VCaP (cell line): Measurements from ENCODE around the gene CRNKL1.
A peak's percentile ranks its signal among the peaks of the same experiment; 100 is the strongest.

ENCODE experiments used
- H3K27ac ChIP-seq: fragments of 450-650 bp; 2 replicates; pipeline ENCODE4 v1.5.1; 2017
- CTCF ChIP-seq: fragments of 450-650 bp; conservative IDR thresholded peaks from 2 replicates; pipeline ENCODE4 v1.5.1; 2017; ENCODE audit warnings: mild to moderate bottlenecking, moderate library complexity

Gene CRNKL1

DNA sequence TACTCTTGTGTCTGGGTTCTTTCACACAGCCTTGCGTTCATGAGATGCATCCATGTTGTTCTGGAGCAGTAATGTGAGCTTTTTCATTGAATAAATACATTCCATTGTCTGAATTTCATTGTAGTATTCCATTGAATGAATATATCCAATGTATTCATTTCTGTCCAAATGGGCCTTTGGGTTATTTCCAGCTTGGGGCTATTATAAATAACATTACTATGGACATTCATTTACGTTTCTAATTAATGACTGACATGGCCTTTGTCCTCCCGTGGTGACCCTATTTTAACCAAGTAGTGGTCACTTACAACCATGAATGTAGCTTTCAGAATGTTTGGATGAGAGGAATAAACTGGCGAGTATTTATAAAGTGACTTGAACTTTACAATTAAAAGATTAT is 65.2 kb downstream of the CRNKL1 start:
- no peak overlapping the region for H3K27ac ChIP-seq
- TF ChIP-seq CTCF: no peak

- no peak for TF ChIP-seq CTCF
- H3K27ac ChIP-seq: peak overlapping the region; percentile 8; the same call in 1 of the 2 replicates
Measured at GRCh38 chr20:19986419-19986818, 65.8 kb downstream of the CRNKL1 start.
